ENCODE measurements around the gene REX1BD. TPM values are rescaled to one million over a fixed set of nuclear protein-coding genes. Genes with fewer than 3 reads are reported as not detected.

The REX1BD gene
- total RNA-seq, 1 experiment from 2014 or later: 72.3 TPM

DNA sequence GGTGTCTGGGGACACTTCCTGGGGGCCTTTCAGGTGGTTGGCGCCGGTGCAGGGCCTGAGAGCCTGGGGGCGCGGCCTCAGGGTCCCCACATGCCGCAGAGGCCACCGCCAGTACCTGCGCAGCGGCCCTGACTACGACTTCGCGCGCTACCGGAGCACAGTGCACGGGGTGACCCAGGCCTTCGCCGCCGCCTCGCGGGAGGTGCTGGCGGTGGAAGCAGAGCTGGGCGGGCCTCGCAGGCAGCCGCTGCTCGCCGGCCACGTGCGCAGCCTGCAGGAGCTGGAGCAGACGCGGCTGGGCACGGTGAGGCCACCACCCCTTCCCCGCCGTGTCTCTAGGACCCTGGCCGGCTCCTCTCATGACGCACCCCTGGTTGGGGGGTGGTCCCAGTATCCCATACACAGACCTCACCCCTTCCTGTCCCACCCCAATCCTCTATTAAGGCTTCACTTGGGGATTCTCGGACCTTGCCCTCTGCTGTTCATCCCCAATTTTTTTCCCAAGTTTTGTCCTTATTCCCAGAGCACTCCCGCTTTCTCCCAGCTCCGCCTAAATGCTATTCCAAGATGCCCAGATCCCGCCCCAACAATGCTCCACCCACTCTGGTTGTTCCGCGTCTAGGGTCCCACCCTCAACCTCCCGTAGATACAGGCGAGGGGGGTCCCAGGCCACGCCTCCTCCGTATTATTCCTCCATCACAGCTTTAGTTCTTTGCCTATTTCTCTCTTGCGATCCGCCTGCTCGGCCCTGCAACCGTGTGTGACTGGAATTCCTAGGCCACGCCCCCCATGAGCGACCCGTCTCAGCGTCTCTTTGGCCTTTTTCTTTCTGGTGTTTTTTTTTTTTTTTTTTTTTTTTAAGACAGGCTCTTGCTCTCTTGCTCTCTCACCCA, 1.0 kb downstream of the REX1BD start:
- H4K8ac ChIP-seq (replicated peaks; ENCODE audit: insufficient read length, low read depth, low read length): no peak overlapping the region
- no peak overlapping the region for H3K56ac ChIP-seq (ENCODE audit: insufficient read length, low read depth, low read length)
- H3K4ac ChIP-seq (ENCODE audit: low read depth, low read length): no peak overlapping the region; the same call in 1 of the 2 replicates
- H4K20me1 ChIP-seq (ENCODE audit: control insufficient read depth, insufficient read depth, insufficient read length): no peaks in the 10 kb centered on the region
- peak overlapping the region; percentile 88 for H3K14ac ChIP-seq (ENCODE audit: insufficient read depth, low read length)
- no peak overlapping the region for H2BK120ac ChIP-seq (ENCODE audit: low read depth, low read length, poor library complexity, severe bottlenecking)
- H2BK12ac ChIP-seq (ENCODE audit: insufficient read length, low read depth, low read length): no peak overlapping the region
- H3K4me1 ChIP-seq (ENCODE audit: insufficient read depth, low read length): peaks cover 8% of the 10 kb centered on the region; the same call in 1 of the 2 replicates
- H3K18ac ChIP-seq (ENCODE audit: insufficient read length, low read depth, low read length): peak overlapping the region; percentile 85
- H4K91ac ChIP-seq (ENCODE audit: insufficient read length, low read depth, low read length): no peak overlapping the region
- no peak overlapping the region for H2AK5ac ChIP-seq (ENCODE audit: insufficient read length, low read length)
- Mint-ChIP-seq H3K4me3 (peak overlapping the region; percentile 77 to 91), H3K27ac (peak overlapping the region; percentile 98 to 99 (median 98)), H3K27me3 (ENCODE audit: low read depth) (peaks cover 4% of the 10 kb centered on the region), H3K36me3 (ENCODE audit: insufficient read depth in 1 of 3, low read depth in 3 of 3) (peaks cover 3 to 16% (median 5%) of the 10 kb centered on the region in 3 experiments; a peak in 6 of 7 replicates), H3K9me3 (no peaks in the 10 kb centered on the region; a peak in 1 of 5 replicates), H3K4me1 (peaks cover 32 to 34% of the 10 kb centered on the region in 2 experiments)
- H3K27ac ChIP-seq (ENCODE audit: insufficient read length, low read depth, low read length): peak overlapping the region; percentile 7
- H2BK15ac ChIP-seq (ENCODE audit: low read depth, low read length): no peak overlapping the region
- no peaks in the 10 kb centered on the region for H3K79me2 ChIP-seq (ENCODE audit: insufficient read depth, low read length)
- no CpG with 5 or more reads among the region's 52 CpGs for WGBS (ENCODE audit: extremely low coverage, insufficient read length, low lambda C conversion rate)
- no peaks in the 10 kb centered on the region for H3K27me3 ChIP-seq (ENCODE audit: insufficient read depth, low read length)
- H3K9me3 ChIP-seq (ENCODE audit: control insufficient read depth, low read depth, low read length): no peaks in the 10 kb centered on the region
- peaks cover 26% of the 10 kb centered on the region for H3K23me2 ChIP-seq (ENCODE audit: insufficient read length, low read depth, low read length, poor library complexity, severe bottlenecking)
- H3K9ac ChIP-seq (ENCODE audit: extremely low read depth, insufficient read length, low read length): peak overlapping the region; percentile 57
- peak overlapping the region; percentile 69 for H3K4me2 ChIP-seq (ENCODE audit: insufficient read depth, insufficient read length, low read length)
- H4K5ac ChIP-seq (ENCODE audit: insufficient read length, low read depth, low read length): no peak overlapping the region
- DNase-seq: peak; percentile 93
- H2AFZ ChIP-seq (ENCODE audit: low read length): no peak overlapping the region
- no peak overlapping the region for H3K23ac ChIP-seq (ENCODE audit: insufficient read length, low read depth, low read length)
- no peak overlapping the region for H3T11ph ChIP-seq (ENCODE audit: low read length)
- H2BK20ac ChIP-seq (ENCODE audit: low read depth, low read length, poor library complexity, severe bottlenecking): no peak overlapping the region
- no peak for TF ChIP-seq CTCF (conservative IDR thresholded peaks at IDR 0.05)
- no peak overlapping the region for H2BK5ac ChIP-seq (ENCODE audit: insufficient read length, low read length)
- H3K79me1 ChIP-seq (ENCODE audit: insufficient read depth, low read depth, low read length, poor library complexity, severe bottlenecking): no peaks in the 10 kb centered on the region

Measured in H9 (cell line).